Renal cortical epithelial cell (primary cell): ENCODE results near the gene CDC42BPB. TPM values are rescaled to one million over a fixed set of nuclear protein-coding genes. Genes with fewer than 3 reads are reported as not detected.
"Not testable (repeated sequence)": the region's sequence is repeated elsewhere in the genome, so short reads cannot be mapped to it uniquely, and the experiment has no call there.

Source experiments
- DNase-seq: peaks from one replicate; pipeline ENCODE4 v3.0.0-alpha.2; 2011; ENCODE audit warnings: low read depth
- total RNA-seq: library from RNA; depleted of rRNA; stranded (reverse); fragments of >200 nt; gene quantifications from 2 replicates; pipeline ENCODE4 v1.2.3, GENCODE V29; 2014

The CDC42BPB gene
- total RNA-seq, 1 donor from 2014 or later: 235 TPM

DNA sequence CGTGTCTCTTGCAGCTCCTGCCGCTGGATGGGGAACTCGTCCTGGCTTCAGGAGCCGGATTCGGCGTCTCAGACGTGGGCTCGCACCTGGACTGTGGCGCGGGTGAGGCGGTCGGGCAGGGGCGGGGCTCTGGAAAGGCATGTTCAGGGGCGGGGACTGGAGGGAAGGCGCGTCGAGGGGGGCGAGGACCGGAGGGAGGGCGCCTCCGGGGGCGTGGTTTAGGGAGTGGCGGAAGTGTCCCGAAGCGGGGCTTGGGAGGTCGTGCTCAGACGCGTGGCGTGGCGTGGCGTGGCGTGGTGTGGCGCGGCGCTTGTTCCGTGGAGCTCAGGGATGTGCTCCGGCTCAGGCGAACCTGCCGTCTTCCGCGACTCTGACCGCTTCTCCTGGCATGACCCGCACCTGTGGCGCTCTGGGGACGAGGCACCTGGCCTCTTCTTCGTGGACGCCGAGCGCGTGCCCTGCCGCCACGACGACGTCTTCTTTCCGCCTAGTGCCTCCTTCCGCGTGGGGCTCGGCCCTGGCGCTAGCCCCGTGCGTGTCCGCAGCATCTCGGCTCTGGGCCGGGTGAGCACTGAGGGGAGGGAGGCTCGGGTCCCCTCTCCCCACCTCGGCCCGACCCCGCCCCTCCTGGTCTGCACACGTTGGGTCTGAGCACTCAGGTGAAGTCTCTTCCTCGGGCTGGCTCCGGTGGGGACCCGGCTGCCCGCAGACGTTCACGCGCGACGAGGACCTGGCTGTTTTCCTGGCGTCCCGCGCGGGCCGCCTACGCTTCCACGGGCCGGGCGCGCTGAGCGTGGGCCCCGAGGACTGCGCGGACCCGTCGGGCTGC lies 128.7 kb downstream of the CDC42BPB start:
- peak; percentile 10 for DNase-seq

DNA sequence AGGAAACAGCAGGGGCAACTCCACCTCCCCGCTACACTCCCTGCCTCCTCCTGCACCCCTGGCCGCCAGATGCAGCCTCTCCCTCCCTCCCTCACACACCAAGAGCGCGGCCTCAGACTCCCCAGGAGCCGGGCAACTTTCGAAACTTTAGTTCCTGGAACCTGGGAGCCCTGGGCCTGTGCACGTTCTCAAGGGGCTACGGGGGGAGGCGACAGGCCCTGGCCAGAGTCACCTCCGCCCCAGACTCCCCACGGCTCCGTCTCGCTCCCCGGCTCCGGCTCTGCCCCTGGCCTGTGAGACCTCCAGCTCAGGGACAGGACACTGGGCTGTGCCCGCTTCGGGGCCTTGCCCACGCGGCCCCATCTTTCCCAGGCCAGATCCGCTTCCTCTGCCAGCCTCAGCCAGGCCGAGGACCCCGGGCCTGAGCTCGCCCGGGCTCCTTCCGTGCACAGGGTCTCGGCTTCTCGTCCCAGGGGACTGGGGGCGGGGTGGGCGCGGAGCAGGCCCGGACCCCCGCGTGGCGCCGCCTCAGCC lies 129.4 kb downstream of the CDC42BPB start:
- no peak for DNase-seq

DNA sequence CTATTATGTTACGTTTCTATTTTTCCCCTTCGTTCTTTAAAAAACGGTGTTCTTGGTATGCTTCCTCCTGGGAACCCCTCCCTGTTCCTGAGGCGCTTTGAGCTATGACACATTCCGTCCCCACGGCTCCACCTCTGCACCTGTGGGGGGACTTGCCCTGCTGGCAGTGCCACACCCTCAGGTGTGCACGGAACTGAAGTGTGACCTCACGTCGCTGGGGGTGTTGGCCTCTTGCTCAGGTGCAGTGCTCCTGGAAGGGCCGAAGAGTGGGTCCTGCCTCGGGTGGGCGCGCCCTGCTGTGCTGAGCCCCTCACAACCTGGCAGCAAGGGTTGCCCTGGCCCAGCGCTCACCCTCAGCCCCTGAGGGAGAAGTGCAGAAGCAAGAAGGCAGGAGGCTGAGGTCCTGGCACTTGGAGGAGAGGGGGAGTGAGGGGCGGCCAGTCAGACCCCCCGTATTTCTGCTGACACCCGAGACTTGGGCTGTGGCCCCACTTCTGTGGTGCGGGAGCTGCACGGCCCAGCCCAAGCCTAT lies 129.9 kb downstream of the CDC42BPB start:
- DNase-seq: peak; percentile 12

DNA sequence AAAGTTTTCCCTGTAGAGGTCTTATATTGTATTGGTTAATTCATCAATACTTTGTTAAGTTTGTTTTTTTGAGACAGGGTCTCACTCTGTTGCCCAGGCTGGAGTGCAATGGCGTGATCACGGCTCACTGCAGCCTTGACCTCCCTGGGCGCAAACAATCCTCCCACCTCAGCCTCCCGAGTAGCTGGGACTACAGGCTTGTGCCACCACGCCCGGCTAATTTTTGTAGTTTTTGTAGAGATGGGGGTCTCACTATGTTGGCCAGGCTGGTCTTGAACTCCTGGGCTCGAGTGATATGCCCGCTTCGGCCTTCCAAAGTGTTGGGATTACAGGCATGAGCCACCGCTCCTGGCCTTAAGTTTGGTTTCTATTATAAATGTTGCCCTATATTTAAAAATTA lies 130.5 kb downstream of the CDC42BPB start:
- DNase-seq: not testable (repeated sequence)

DNA sequence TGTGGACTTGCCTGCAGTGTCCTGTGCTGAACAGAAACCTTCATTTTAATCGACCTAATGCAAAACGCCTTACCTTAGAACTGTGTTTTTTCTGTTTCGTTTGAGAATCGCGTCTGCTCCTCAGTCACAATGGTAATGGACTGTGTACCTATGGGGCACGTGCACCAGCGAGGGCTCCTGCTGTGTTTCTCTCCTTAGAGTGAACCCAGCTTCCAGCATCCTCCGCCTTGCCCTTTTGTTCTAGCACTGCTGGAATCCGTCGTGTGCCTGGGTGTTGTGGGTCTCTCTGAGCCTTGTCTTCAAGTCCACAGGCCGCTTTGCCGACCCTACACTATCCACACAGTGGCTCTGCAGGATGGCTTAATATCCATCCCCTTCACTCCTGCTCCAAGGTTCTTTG lies 131.2 kb downstream of the CDC42BPB start:
- DNase-seq: no peak

DNA sequence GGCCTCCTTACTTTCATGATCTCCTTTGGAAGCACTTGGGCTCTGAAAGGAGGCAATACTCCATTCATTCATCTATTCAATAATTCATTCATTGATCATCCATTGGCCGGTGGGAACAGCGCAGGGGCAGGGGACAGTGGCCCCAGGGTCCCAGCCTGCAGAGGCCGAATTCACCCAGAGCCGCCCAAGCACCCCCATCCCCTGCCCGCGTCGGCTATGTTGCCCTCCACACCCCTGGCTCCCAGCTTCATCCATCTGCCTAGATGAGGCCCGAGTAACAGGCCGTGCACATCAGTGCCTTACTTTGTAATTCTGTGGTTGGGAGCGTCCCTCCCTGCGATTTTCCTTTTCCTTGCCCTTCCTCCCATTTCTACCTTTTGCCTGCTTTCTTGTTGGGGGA lies 131.7 kb downstream of the CDC42BPB start:
- no peak for DNase-seq

DNA sequence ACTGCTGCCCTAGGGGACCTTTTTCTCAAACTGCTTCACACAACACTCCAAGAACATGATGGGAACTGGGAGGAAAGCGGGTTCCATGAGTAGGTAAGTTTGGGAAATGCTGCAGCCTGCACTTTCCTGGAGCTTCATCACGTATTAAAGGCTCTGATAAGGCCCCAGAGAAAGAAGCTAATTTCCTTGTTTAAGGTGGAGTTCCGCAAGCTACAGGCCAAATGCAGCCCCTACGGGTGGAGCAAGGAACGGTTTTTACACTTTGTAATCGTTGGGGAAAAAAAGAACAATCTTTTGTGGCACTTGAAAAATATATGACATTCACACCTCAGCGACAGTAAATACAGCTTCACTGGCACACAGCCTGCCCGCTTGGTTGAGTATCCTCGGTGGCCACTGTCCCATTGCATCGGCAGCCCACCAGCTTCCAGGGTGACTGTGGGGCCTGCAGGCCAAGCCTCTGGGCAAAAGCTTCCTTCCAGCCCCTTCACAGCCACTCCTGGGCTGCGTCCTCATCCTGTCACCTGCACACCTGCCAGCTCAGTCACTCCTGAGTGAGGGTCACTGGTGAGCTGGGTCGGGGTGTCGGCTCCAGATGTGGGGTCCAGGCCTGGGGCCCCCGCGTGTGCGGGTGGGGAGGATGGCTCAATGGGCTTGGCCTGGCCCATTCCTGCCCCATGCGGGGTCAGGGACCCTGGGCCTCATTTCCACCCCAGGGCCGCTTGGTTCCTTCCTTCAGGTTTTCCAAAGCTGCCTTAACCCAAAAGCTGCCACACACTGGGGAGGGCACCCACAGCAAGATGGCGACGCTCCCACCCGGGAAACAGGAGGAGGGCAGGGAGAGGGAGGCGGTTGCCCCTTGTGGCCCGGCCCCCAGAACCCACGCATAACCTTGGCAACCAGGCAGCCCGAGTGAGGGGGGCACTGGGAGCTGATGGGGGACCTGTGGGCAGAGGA lies 132.4 kb downstream of the CDC42BPB start:
- no peak for DNase-seq

DNA sequence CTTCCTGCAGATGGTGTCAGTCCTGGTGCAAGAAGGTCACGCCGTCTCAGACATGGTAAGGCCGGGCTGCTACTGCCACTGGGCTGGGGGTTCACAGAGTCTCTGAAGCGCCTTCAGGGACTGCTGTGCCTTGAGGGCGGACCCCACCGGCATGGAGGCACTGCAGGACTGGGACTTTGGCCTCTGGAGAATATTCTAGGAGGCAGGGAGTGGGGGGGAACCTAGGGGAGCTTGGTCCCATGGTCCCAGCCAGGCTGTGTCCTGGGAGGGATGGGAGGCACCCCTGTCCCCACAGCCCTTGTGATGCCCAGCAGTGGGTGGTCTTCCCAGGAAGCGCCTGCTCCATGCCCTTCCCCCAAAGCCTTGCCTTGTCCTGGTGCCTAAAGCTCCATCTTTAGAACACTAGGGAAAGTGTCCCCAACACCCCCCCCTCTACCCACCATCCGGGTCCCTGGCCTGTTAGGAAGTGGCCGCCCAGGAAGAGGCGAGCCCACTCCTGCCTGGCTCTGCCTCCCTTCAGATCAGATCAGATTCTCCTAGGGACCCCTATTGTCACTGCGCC lies 133.3 kb downstream of the CDC42BPB start:
- DNase-seq: no peak

DNA sequence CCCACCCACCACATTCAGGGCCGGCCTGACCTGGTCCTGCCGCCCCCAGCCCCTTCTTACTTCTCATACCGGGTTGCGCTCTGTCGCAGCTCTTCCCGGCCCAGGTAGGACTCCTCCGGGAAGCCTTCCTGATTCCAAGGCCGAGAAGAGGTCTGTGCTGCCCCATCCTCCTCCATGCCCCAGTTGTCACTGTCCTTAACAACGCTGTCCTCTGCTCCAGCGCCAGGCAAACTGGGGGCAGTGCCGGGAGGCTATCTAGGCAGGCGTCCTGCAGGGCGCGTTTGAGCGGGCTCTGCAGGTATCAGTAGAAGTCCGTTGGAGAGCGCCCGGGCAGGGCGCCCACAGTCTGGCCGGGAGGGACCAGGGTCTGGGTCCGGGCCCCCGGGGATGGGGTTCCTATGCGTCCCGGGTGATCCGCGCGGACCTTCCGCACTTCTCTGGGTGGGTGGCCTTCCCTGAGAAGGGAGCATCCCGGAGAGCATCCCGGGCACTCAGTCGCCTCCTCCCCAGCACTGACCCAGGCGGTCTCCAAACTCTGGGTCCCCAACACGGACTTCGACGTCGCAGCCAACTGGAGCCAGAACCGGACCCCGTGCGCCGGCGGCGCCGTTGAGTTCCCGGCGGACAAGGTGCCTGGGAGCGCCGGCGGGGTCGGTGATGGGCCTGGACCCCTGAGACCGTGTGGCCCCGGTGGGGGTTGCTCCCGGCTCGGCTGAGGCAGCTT lies 134.0 kb downstream of the CDC42BPB start:
- no peak for DNase-seq

DNA sequence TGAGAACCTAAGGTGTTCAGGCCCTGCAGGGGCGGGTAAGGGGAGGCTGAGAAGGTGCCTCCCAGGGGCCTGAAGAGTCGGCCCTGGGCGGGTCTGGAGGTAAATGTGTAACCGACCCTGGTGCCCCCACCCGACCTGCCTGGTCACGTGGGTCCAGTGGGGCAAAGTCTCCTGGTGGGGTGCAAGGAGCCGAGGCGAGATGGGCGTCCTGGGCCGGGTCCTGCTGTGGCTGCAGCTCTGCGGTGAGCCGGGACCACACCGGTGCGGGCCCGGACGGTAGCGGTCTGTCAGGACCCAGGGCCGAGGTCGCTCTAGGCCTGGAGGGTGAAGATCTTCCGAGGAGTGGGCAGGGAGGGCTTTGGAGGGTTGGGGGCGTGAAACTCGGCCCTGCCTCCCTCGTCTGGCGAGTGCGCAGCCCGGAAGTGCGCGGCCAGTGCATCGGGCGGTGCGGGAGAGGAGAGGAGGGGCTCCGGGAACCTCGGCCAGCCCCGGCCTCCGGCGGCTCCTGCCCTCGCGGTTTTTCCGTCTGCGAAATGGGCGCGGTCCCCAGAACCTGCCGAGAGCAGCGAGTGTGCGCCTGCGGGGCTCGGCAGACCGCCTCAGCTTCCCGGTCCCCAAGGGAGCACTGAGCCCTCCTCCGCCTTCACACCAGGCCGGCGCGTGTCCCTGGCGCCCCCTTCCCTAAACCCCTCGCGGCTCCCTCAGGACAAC lies 134.7 kb downstream of the CDC42BPB start, which contains the start of gene AMN:
AMN (plus strand) TSS at position 174 of the 711 bp plus-strand sequence; CDS start at position 200, 26 bp downstream.
- DNase-seq: no peak

DNA sequence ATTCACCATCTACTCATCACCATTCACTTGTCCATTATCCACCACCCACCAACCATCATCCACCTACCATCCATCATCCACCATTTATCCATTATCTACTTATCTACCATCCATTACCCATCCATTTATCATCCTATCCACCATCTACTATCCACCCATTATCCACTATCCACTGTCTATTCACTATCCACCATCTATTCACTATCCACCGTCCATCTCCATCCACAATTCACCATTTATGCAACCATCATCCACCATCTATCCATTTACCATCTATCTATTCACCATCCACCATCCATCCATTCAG lies 136.4 kb downstream of the CDC42BPB start:
- DNase-seq: no peak

DNA sequence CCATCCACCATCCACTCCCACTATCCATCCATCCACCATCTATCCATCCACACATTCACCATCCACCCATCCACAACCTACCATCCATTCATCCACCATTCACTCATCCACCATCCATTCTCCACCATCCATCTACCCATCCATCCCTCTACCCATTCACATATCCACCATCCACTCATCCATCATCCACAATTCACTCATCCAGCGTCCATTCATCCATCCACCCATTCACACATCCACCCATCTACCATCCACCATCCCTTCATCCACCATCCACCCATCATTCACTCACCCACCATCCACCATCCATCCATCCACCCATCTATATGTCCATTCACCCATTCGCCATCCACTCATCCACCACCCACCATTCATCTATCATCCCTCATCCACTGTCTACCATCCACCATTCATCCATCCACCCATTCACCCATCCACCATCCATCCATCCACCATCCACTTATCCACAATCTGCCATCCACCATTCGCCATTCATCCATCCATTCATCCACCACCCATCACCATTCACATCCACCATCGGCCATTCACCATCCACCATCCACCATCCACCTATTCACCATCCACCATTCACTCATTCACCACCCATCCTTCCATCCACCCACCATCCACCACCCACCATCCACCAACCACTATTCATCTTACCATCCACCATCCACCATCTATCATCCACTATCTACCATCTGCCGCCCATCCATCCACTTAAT lies 136.9 kb downstream of the CDC42BPB start:
- DNase-seq: no peak

DNA sequence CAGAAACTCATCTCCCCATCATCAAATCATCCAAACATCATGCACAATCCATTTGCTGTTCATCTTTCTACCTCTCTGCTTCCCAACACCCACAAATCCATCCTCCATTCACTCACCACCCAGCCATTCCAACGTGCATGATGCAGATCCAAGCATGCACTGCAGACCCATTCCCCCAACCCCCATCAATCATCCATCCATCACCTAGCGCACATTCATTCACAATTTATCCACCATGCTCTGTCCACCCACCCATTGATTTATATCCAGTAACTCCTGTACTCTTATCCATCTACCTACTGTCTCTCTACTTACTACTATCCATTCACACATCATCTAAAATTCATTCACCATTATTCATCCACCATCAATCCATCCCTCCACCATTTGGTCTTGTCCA lies 138.9 kb downstream of the CDC42BPB start:
- DNase-seq: no peak

DNA sequence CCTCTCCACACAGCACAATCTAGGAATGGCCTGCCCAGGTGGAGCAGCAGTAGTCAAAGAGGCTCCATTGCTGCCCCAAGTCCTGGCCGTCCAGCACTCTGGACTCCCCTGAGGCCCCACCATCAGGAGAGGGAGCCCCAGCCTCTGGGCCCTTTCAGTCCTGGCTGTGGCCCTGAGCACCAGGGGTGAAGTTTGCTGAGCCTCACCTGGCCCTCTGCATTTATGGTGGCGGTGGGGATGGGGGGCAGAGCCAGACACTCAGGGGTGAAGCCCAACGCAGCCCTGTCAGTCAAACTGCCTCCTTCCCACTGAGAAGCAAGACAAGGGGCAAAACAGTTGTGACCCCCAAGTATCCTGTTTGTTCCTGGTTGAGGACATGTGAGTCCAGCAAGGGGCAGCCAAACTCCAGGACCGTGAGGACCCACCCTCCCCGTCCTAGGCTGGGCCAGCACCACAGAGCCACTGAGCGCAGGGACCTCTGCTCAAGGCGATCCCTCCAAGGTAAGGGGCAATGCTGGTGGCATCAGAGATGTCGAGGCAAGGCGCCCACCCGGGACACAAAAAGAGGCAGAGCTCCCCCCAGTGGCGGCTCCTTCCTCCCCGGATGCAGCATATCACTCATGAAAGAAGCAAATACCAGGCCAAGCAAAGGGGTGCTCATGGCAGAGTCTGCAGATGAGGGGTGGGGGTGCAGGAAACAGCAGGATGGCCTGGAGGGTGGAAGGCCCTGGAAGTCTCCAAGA lies 139.7 kb downstream of the CDC42BPB start:
- peak; percentile 6 for DNase-seq

DNA sequence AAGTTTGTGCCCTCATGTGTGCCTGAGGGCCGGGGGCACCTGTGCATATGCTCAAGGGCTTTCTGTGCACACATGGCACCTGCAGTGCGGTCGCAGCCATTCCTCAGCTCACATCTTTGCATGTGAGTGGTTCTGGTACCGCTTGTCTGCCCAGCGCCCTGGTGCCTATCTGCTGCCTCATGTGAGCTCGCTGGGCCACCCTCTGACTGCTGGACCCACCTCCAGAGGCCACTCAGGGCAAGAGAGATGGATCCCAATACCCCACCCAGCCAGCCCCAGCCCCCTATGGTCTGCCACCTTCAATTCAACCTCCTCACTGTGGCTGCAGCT lies 140.3 kb downstream of the CDC42BPB start:
- DNase-seq: no peak

DNA sequence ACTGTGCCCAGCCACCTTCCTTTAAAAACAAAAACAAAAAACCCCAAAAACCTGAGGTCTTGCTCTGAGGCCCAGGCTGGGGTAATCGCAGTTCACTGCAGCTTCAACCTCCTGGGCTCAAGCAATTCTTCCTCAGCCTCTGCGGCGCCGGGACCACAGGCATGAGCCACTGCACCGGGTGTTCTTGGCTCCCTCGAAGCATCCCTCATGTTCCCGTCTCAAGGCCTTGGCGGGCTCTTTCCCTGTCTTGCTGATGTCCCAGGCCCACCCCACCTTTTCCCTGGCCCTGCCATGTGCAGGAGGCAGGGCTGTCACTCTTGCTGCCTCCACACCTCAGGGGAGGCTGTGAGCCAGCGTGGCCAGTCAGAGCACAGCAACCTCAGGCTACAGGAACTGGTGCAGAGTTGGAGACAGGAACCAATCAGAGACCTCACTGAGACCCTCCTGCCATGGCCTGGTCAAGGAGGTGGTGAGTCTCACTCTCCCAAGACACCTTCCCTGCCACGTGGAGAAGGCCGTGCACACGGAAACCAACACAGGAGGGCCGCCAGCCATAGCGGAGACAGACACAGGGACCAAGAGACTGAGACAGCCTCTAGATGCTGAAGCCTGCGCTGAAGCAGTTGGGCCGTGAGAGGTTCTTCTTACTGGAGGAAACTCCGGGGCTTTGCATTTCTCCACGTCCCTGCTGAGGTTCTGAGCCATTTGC lies 140.8 kb downstream of the CDC42BPB start:
- DNase-seq: no peak

DNA sequence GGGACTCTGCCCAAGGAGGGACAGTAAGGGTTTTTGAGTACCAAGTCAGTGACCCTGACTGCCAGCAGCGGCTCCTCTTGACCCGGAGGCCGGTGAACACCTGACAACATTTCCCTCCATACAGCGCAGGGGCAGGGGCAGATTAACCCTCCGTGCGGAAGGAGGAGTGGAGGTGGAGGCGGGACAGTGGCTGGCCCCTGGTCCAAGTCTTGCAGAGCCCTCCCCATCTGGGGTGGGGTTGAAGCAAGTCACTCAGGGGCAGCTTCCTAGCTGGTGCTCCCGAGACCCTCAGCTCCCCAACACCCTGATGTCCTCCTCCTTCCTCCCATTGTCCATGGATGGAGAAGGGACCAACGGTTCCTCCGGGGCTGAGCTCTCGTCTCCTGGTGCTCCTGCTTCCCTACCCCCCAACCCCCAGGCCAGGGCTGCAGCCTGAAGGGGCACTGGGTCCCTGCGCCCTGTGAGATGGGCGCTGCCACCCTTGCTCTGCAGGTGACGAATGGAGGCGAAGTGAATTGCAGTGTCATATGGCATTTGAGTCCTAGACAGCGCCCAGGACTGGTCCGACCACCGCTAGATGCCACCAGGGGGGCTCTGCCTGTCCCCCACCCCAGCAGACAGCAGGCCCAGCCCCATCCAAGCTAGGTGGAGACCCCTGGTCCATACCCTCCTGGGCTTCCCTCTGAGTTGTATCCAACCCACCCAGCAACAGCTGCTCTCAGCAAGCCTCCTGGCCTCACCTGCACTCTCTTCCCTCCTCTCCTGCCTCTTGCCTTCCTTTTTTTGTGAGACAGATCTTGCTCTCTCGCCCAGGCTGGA lies 141.8 kb downstream of the CDC42BPB start:
- DNase-seq: no peak
